C1 segment of cervical spinal cord (tissue), 14 donors: ENCODE measurements around the gene SEC63.
"Not testable (repeated sequence)": the region's sequence is repeated elsewhere in the genome, so short reads cannot be mapped to it uniquely, and the experiment has no call there.

ENCODE experiments used
- DNase-seq, 14 donors: peaks; one replicate each; lab custom pipeline; 2025; lab: John Stamatoyannopoulos, UW

Gene SEC63

GRCh38 chr6:107972413-107973096 is 14.5 kb upstream of the SEC63 start:
- no peak for DNase-seq

GRCh38 chr6:107971181-107971580 is 13.2 kb upstream of the SEC63 start:
- DNase-seq, result no peak

GRCh38 chr6:107970255-107970654 is 12.2 kb upstream of the SEC63 start:
- DNase-seq, result no peak

GRCh38 chr6:107968081-107968480 is 10.1 kb upstream of the SEC63 start:
- no peak for DNase-seq

GRCh38 chr6:107965746-107966145 is 7.7 kb upstream of the SEC63 start:
- no peak for DNase-seq

GRCh38 chr6:107962723-107963122 is 4.7 kb upstream of the SEC63 start:
- DNase-seq, result no peak

GRCh38 chr6:107959392-107959791 is 1.4 kb upstream of the SEC63 start:
- DNase-seq, result peak in 1 of 14 donors; percentile 1

GRCh38 chr6:107958689-107959362 is 818 bp upstream of the SEC63 start:
- DNase-seq, result peak in 1 of 14 donors; percentile 42

- DNase-seq, result peak in 12 of 14 donors; percentile 31 to 72 (median 46)
Observed at GRCh38 chr6:107957308-107957908, 600 bp downstream of the SEC63 start.

- no peak for DNase-seq
Observed at GRCh38 chr6:107956586-107957307, 1.3 kb downstream of the SEC63 start.

GRCh38 chr6:107956181-107956580 is 1.8 kb downstream of the SEC63 start:
- no peak for DNase-seq

- DNase-seq, result not testable (repeated sequence)
Observed at GRCh38 chr6:107953858-107954414, 4.1 kb downstream of the SEC63 start.

GRCh38 chr6:107943626-107944439 is 14.2 kb downstream of the SEC63 start:
- no peak for DNase-seq

- no peak for DNase-seq
Observed at GRCh38 chr6:107942142-107942541, 15.9 kb downstream of the SEC63 start.

- DNase-seq, result no peak
Observed at GRCh38 chr6:107941627-107942026, 16.4 kb downstream of the SEC63 start.

GRCh38 chr6:107941199-107941598 is 16.8 kb downstream of the SEC63 start:
- no peak for DNase-seq

GRCh38 chr6:107936910-107937292 is 21.1 kb downstream of the SEC63 start:
- not testable (repeated sequence) for DNase-seq

GRCh38 chr6:107936162-107936909 is 21.7 kb downstream of the SEC63 start:
- DNase-seq, result no peak

- DNase-seq, result not testable (repeated sequence)
Observed at GRCh38 chr6:107934229-107934628, 23.8 kb downstream of the SEC63 start.

- DNase-seq, result no peak
Observed at GRCh38 chr6:107932580-107932979, 25.4 kb downstream of the SEC63 start.
